LHCN-M2 (cell line): ENCODE data around the gene ZNF316. TPM values are rescaled to one million over a fixed set of nuclear protein-coding genes. Genes with fewer than 3 reads are reported as not detected.

Source experiments
- DNase-seq: peaks from one replicate; pipeline ENCODE4 v3.0.0-alpha.2; 2012; ENCODE audit warnings: low read depth
- total RNA-seq: library from RNA; depleted of rRNA; stranded (reverse); fragments of >200 nt; gene quantifications from 2 replicates; pipeline ENCODE4 v1.2.3, GENCODE V29; 2014; rRNA removed

Gene ZNF316
- total RNA-seq, 1 experiment from 2014 or later: 25.0 TPM

- DNase-seq: no peak
Measured at GRCh38 chr7:6691103-6691502, 54.0 kb downstream of the ZNF316 start.

- peak; percentile 52 for DNase-seq
Measured at GRCh38 chr7:6691609-6692106, 54.5 kb downstream of the ZNF316 start.

DNA sequence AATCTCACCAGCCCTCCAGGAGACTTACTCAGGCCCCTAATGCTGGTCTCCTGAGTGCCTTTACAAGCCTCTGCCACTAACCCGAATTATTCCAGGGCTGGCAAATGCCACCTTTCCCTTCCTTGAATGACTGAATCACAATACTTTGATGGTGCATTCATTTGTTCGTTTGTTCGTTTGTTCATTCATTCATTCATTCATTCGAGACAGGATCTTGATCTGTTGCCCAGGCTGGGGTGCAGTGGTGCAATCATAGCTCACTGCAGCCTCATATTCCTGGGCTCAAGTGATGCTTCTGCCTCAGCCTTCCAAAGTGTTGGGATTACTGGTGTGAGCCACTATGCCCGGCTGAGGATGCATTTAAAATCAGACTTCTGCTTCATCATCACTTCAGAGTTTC is 63.7 kb downstream of the ZNF316 start:
- DNase-seq: no peak

- no peak for DNase-seq
Measured at GRCh38 chr7:6701860-6702259, 64.7 kb downstream of the ZNF316 start.

Other genes starting within 250 kb of the ZNF316 start
- gene DAGLB, start 189.4 kb upstream of the ZNF316 start, total RNA-seq: 18.3 and 23.6 TPM in 2 replicates
- gene KDELR2, start 153.2 kb upstream of the ZNF316 start, total RNA-seq: 212 and 239 TPM in 2 replicates
- not detected in 2 replicates for gene GRID2IP, start 85.9 kb upstream of the ZNF316 start, total RNA-seq
- gene ZDHHC4, start 59.9 kb upstream of the ZNF316 start, total RNA-seq: 75.4 and 84.8 TPM in 2 replicates
- 24.6 and 24.7 TPM in 2 replicates for gene INTS15, start 47.3 kb upstream of the ZNF316 start, total RNA-seq
- 0.38 and 0.69 TPM in 2 replicates for gene ZNF853, start 21.7 kb upstream of the ZNF316 start, total RNA-seq
- gene ZNF12, start 69.6 kb downstream of the ZNF316 start, total RNA-seq: 17.4 and 19.6 TPM in 2 replicates
- gene RSPH10B2, start 116.8 kb downstream of the ZNF316 start, total RNA-seq: not detected in 2 replicates
- 19.7 and 21.1 TPM in 2 replicates for gene CCZ1B, start 189.0 kb downstream of the ZNF316 start, total RNA-seq